HT1080 (cell line): ENCODE measurements around the gene MLXIP. TPM values are rescaled to one million over a fixed set of nuclear protein-coding genes. Genes with fewer than 3 reads are reported as not detected.
"Not testable (repeated sequence)": the region's sequence is repeated elsewhere in the genome, so short reads cannot be mapped to it uniquely, and the experiment has no call there.

Experiments used
- DNase-seq: peaks from one replicate; pipeline ENCODE4 v3.0.0-alpha.2; 2015; ENCODE audit warnings: low read depth
- total RNA-seq: library from RNA; depleted of rRNA; stranded (reverse); fragments of >200 nt; shearing (Covaris generic); gene quantifications from 2 replicates; pipeline ENCODE4 v1.2.3, GENCODE V29; 2014

Gene MLXIP
- total RNA-seq, 1 experiment from 2014 or later = 10.9 TPM

DNA sequence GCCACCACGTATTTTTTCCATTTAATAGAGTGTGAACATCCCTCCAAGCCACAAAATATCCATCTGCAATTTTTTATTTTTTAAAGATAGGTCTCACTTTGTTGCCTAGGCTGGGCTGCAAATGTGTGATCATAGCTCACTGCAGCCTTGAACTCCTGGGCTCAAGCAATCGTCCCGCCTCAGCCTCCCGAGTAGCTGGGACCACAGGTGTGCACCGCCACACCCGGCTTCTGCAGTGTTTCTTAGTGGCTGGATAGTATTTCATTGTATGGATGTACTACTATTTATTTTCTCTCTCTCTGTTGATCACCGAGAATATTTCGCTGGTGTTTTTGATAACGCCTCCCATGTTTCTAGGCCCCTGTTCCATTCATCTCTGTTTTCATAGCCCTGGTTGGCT is 17.5 kb downstream of the MLXIP start:
- no peak for DNase-seq

DNA sequence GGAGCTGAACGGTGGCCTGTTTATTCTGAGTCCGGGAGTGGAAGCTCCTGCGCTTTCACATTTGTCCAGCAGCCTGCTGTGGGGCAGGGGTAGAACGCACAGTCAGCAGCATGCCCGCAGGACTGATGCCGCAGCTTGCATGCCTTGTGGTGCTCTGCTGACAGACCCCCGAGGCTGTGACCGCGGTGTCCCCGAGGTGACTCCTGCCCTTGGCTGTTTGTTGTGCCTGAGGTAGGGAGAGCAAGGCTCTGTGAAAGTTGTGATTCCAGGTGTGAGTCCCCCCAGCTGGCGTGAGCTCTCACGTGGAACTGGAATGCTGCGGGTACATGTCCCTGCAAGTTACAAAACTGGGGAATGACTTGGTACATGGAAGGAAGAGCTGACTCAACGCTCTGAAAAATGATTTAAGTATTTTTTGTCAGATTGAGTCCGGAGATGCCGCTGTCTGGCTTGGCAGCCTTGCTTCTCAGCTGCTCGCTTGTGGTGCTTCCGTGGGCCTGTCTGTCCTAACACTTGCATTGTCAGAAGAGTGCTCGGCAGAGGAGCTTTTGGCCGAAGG is 18.1 kb downstream of the MLXIP start:
- DNase-seq = no peak

DNA sequence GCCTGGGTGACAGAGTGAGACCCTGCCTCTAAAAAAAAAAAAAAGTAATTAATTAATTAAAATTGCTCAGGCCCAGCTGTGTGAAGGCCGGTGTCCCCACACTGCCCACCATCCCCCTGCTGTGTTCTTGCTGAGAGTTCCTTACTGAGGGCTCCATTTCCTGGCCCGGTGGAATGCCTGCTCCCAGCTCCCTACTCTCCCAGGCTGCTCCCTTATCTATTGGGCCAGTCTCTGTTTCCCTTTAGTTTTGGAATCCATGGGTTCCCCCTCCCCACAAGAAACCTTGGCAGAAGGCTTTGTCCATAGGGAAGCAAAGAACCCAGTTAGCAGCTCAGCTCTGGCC is 19.0 kb downstream of the MLXIP start:
- no peak for DNase-seq

- DNase-seq = peak; percentile 30
Observed at GRCh38 chr12:122097927-122098756, 19.6 kb downstream of the MLXIP start.

DNA sequence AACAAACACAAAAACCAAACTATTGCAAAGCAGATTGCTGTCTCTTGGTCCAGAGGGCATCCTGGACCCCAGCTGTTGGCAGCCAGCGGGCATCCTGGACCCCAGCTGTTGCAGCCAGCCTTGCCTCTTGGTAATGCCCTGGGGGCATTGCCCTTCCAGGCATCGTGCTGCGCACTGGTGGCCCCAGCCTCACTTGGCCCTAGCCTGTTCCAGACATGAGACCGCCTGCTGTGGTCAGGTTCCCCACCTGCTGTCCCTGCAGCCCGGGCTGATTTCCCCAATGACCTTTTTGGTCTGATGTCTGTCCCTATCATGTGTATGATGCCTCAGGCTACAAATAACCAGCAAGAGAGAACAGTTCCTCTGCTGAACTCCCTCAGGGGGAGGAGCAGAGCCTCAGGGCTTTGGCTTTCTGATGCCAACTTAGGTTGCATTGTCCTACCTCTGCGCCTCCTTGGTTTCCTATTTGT is 20.8 kb downstream of the MLXIP start:
- DNase-seq = no peak

- no peak for DNase-seq
Observed at GRCh38 chr12:122099856-122100255, 21.3 kb downstream of the MLXIP start.

DNA sequence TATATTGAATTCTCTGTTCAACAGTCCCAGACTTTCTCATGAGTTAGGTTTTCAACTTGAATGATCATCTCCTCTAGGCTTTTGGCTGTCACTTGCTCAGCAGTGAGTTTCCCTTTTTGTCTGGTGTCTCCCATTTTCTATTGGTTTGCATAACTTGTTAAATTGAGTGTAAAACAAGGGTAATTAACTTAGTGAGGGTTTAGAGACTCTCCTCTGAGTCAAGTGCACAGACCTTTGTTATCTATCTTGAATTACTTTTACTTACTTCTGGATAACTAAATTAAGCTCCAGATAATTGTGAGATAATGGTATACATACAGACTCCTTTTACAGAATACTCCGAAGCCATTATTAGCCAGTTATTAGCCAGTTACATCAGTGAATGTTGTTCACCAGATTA is 22.0 kb downstream of the MLXIP start:
- no peak for DNase-seq

GRCh38 chr12:122102331-122102730 is 23.8 kb downstream of the MLXIP start:
- DNase-seq = no peak

- no peak for DNase-seq
Observed at GRCh38 chr12:122104844-122105243, 26.3 kb downstream of the MLXIP start.

GRCh38 chr12:122105496-122105895 is 26.9 kb downstream of the MLXIP start:
- DNase-seq = not testable (repeated sequence)

GRCh38 chr12:122106843-122107242 is 28.3 kb downstream of the MLXIP start:
- no peak for DNase-seq

DNA sequence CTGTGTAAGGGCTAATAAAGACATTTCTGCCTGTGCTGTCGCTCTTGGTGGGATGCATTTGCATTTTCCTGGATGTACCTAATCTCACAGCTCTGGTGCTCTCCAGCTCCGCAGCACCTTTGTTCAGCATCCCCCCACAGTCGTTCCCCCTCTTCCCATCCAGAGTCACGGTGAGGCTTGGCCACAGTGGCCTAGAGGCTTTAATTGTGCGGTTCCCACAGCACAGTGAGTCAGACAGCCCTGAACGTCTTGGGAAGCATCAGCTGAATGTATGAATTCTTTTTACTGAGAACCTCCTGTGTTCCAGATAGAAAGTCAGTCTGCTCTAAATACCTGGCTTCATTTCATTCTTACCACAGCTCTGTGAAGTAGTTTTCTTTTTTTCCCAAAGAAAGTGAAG is 28.7 kb downstream of the MLXIP start:
- peak; percentile 79 for DNase-seq

DNA sequence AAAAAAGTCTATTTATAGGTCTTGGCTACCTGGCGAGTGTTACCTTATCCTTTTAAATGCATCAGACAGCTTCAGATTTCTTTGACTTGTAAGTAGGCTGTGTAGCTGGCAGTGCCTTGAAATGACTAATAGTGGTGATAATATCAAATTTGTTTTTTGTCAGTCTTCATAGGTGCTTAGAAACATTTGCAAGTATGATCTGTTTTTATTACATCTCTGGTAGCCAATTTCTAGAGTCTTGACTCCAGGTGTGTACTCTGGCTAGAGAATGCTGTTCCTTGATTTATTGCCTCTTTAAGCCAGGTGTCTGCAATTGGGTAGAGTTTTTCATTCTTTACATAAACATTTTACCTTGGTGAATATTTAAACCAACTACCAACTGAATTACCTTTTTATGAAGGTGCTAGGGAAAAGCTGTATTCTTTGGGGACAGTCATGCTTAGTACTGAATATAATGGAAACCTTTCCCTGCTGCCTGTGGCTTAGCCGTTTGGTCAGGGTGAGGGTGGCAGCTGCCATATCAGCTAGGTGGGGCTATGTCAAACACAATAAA is 32.6 kb downstream of the MLXIP start:
- no peak for DNase-seq

- DNase-seq = no peak
Observed at GRCh38 chr12:122116707-122117535, 38.4 kb downstream of the MLXIP start.

DNA sequence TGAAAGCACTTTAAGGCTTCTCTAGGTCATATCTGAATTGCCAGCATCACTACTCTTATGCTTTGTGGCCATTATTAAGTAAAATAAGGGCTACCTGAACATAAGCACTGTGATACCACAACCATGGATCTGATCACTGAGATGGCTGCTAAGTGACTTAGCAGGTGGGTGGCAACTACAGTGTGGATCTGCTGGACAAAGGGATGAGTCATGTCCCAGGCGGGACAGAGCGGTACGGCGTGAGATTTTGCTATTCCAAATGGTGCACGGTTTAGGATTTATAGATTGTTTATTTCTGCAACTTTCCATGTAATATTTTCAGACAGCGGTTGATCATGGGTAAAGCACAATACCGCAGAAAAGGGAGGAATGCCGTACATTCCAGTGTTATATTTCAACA is 39.4 kb downstream of the MLXIP start:
- DNase-seq = no peak

DNA sequence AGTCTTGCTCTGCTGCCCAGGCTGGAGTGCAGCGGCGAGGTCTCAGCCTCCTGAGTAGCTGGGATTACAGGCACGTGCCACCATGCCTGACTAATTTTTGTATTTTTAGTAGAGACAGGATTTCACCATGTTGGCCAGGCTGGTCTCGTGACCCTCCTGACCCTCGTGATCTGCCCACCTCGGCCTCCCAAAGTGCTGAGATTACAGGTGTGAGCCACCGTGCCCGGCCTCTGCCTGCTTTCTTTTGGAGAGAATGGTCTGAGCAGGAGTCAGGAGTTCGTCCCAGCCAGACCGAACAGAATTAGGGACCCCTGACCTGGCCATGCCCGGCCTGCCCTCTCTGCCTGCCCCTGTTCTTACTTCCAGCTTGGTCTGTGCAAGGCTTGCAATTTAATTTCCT is 42.8 kb downstream of the MLXIP start:
- DNase-seq = not testable (repeated sequence)

DNA sequence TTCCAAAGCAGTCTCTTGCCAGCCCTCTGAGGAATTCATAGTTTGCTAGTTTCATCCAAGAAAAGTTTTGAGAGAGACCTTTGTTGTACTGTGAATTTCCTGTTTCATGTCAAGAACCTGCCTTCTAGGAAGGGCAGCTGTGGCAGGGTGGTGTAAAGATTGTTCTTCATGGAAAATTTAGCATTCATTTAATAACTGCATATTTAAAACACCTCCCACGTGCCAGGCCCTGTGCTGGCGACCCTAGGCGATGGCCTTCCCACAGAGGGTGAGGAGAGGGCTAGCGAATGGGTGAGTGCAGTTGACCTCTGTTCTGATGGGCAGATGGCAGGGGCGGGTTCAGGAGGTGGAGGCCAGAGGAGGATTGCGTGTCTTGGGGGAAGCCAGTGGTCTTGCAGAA is 43.2 kb downstream of the MLXIP start:
- no peak for DNase-seq

DNA sequence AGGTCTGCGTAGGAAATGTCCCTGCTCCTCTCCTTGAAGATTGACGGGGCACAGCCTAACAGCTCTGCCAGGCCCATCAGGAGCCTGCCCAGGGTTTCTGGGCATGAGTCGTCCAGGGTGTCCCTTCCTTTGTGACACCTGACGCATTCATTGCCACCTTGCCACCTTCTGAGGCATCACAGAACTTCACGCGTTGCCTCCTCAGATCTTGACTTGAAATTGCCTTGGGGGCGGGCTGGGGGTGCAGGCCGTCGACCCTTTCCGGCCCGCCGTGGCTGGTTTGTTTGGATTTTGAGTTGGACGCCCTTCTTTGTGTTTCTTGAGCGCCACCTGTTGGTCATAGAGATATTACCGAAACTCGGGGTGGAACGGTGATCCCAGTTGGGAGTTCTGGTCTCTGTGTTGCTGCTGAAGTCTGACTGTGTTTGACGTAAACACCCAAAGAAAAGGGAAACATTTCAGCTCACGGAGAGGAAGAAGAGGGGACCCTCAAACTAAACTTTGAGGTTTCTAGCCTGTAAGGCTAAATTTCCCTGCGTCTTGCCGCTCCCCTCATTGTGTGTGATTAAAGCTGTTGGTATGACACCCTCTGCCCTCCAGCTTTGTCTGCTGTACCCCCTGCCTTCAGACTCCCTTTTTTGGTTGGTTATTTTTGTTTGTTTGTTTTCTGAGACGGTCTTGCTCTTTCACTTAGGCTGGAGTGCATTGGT is 44.6 kb downstream of the MLXIP start:
- peak; percentile 72 for DNase-seq

GRCh38 chr12:122123761-122124145 is 45.2 kb downstream of the MLXIP start:
- DNase-seq = no peak

GRCh38 chr12:122124370-122124769 is 45.8 kb downstream of the MLXIP start:
- DNase-seq = no peak
